DOHH2 (cell line): ENCODE data around the gene SFXN5.

Experiments
- H3F3A ChIP-seq: fragments of 200-600 bp; sonication (generic), shearing (Covaris generic); 2 replicates; pipeline ENCODE4 v1.6.0; 2016; ENCODE audit warnings: antibody characterized with exemption, mild to moderate bottlenecking; ENCODE audit not compliant: control insufficient read depth, insufficient read depth
- H3K27ac ChIP-seq: fragments of 200-600 bp; sonication (generic); 2 replicates; pipeline ENCODE4 v1.5.1; 2014; ENCODE audit warnings: low read depth, mild to moderate bottlenecking, low read length, moderate library complexity
- H3K27me3 ChIP-seq: fragments of 200-600 bp; sonication (generic); 2 replicates; pipeline ENCODE4 v1.6.1; 2014; ENCODE audit warnings: mild to moderate bottlenecking, low read length, mixed read lengths; ENCODE audit not compliant: control insufficient read depth
- H3K36me3 ChIP-seq: fragments of 200-600 bp; sonication (generic); 2 replicates; pipeline ENCODE4 v1.6.1; 2014; ENCODE audit warnings: mild to moderate bottlenecking, low read length, moderate library complexity, mixed read lengths; ENCODE audit not compliant: control insufficient read depth
- H3K4me1 ChIP-seq: fragments of 200-600 bp; sonication (generic); 2 replicates; pipeline ENCODE4 v1.6.1; 2014; ENCODE audit warnings: mild to moderate bottlenecking, low read length, mixed read lengths; ENCODE audit not compliant: control insufficient read depth
- H3K4me2 ChIP-seq: fragments of 200-600 bp; sonication (generic); 2 replicates; pipeline ENCODE4 v1.6.0; 2014; ENCODE audit warnings: mild to moderate bottlenecking, low read length, moderate library complexity
- H3K4me3 ChIP-seq: fragments of 200-600 bp; sonication (generic); 2 replicates; pipeline ENCODE4 v1.5.1; 2014; ENCODE audit warnings: mild to moderate bottlenecking, low read length, mixed read lengths
- H3K79me2 ChIP-seq: fragments of 200-600 bp; sonication (generic); 2 replicates; pipeline ENCODE4 v1.6.1; 2014; ENCODE audit warnings: mild to moderate bottlenecking, low read length, mixed read lengths; ENCODE audit not compliant: control insufficient read depth
- H3K9me2 ChIP-seq: fragments of 200-600 bp; sonication (generic); replicated peaks from 2 replicates; pipeline ENCODE4 v1.6.1; 2014; ENCODE audit warnings: mild to moderate bottlenecking, low read length, mixed read lengths; ENCODE audit not compliant: control insufficient read depth
- H3K9me3 ChIP-seq: fragments of 200-600 bp; sonication (generic); 2 replicates; pipeline ENCODE4 v1.6.1; 2014; ENCODE audit warnings: antibody characterized with exemption, low read length, mixed read lengths; ENCODE audit not compliant: control insufficient read depth, insufficient read depth
- H4K20me1 ChIP-seq: fragments of 200-600 bp; sonication (generic); 2 replicates; pipeline ENCODE4 v1.6.0; 2014; ENCODE audit warnings: low read depth, mild to moderate bottlenecking, antibody characterized with exemption, low read length, moderate library complexity; ENCODE audit not compliant: control insufficient read depth, insufficient read depth
- EZH2phosphoT487 ChIP-seq: fragments of 200-600 bp; sonication (generic); IDR thresholded peaks from 2 replicates; pipeline ENCODE4 v1.6.1; 2017; ENCODE audit warnings: borderline replicate concordance, mild to moderate bottlenecking, antibody characterized with exemption, low read length, moderate library complexity, mixed read lengths
- TF ChIP-seq, protein P1 (sequence below): fragments of 200-600 bp; sonication (generic); IDR thresholded peaks from one replicate; pipeline ENCODE4 v1.5.1; 2014; ENCODE audit warnings: antibody characterized with exemption, mild to moderate bottlenecking, low read depth, low read length; ENCODE audit not compliant: poor library complexity, severe bottlenecking

SFXN5 gene

GRCh38 chr2:73053316-73054114 is 18.0 kb downstream of the SFXN5 start:
- Histone ChIP-seq H3K27me3 (no peaks in the 10 kb centered on the region), H3K79me2 (no peaks in the 10 kb centered on the region), H3K4me2 (no peak overlapping the region), H3K9me2 (no peaks in the 10 kb centered on the region), H4K20me1 (no peaks in the 10 kb centered on the region), H3K36me3 (0 out of 2 replicates have a peak, but pooled peaks cover 5% of the 10 kb centered on the region), H3K27ac (no peak overlapping the region), H3F3A (no peaks in the 10 kb centered on the region), H3K4me3 (no peak overlapping the region), H3K4me1 (no peaks in the 10 kb centered on the region), H3K9me3 (no peaks in the 10 kb centered on the region; the same call in 1 of the 2 replicates)
- TF ChIP-seq, protein P1, sequence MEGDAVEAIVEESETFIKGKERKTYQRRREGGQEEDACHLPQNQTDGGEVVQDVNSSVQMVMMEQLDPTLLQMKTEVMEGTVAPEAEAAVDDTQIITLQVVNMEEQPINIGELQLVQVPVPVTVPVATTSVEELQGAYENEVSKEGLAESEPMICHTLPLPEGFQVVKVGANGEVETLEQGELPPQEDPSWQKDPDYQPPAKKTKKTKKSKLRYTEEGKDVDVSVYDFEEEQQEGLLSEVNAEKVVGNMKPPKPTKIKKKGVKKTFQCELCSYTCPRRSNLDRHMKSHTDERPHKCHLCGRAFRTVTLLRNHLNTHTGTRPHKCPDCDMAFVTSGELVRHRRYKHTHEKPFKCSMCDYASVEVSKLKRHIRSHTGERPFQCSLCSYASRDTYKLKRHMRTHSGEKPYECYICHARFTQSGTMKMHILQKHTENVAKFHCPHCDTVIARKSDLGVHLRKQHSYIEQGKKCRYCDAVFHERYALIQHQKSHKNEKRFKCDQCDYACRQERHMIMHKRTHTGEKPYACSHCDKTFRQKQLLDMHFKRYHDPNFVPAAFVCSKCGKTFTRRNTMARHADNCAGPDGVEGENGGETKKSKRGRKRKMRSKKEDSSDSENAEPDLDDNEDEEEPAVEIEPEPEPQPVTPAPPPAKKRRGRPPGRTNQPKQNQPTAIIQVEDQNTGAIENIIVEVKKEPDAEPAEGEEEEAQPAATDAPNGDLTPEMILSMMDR: no peak
- TF ChIP-seq EZH2phosphoT487: no peak

DNA sequence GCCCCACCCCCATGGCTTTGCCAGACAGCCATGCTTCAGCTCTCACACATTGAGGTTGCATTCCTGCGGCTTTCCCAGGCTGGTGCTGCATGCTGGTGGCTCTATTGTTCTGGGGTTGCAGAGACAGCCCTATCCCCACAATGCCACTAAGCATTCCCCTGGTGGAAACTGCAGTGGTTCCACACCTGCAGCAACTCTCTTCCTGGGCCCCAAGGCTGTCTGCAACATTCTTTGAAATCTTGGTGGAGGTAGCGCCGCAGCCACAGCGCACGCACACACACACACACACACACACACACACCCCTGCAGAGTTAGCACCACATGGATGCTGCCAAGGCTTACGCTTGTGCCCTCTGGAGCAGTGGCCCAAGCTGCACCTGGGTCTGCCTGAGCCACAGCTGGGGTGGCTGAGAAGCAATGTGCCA is 21.4 kb downstream of the SFXN5 start:
- Histone ChIP-seq H3K36me3 (no peaks in the 10 kb centered on the region), H3K4me1 (no peaks in the 10 kb centered on the region), H3K9me3 (no peaks in the 10 kb centered on the region), H3K9me2 (no peaks in the 10 kb centered on the region), H3K27ac (no peak overlapping the region), H3K27me3 (no peaks in the 10 kb centered on the region), H4K20me1 (no peaks in the 10 kb centered on the region), H3F3A (no peaks in the 10 kb centered on the region), H3K79me2 (no peaks in the 10 kb centered on the region), H3K4me2 (no peak overlapping the region), H3K4me3 (no peak overlapping the region)
- no peak for TF ChIP-seq EZH2phosphoT487
- TF ChIP-seq, protein P1: no peak

- Histone ChIP-seq H3K4me1 (no peaks in the 10 kb centered on the region), H3K79me2 (no peaks in the 10 kb centered on the region), H3K27ac (no peak overlapping the region), H4K20me1 (no peaks in the 10 kb centered on the region), H3K4me2 (no peak overlapping the region), H3F3A (no peaks in the 10 kb centered on the region), H3K27me3 (no peaks in the 10 kb centered on the region), H3K36me3 (no peaks in the 10 kb centered on the region), H3K4me3 (no peak overlapping the region), H3K9me3 (no peaks in the 10 kb centered on the region), H3K9me2 (no peaks in the 10 kb centered on the region)
- TF ChIP-seq, protein P1: no peak
- TF ChIP-seq EZH2phosphoT487: no peak
Observed at GRCh38 chr2:73043929-73044832, 27.3 kb downstream of the SFXN5 start.
